HG03460 (cell line): ENCODE measurements around the gene MRPS23.

Source experiments
- ATAC-seq: cut with Tn5 transposase; IDR thresholded peaks from one replicate; pipeline ENCODE4 v1.9.1; 2021; ENCODE audit not compliant: unreplicated experiment

MRPS23 gene

GRCh38 chr17:57849874-57850754 lies at the start of gene MRPS23:
Gene MRPS23 (minus strand): TSS chr17:57850044. CDS start chr17:57850010, 34 bp downstream.
- ATAC-seq = peak; percentile 87

- no peak for ATAC-seq
Measured at GRCh38 chr17:57899391-57899790, 49.5 kb upstream of the MRPS23 start.

GRCh38 chr17:57898487-57899311 lies 48.9 kb upstream of the MRPS23 start:
- no peak for ATAC-seq

GRCh38 chr17:57895382-57896060 lies 45.7 kb upstream of the MRPS23 start:
- ATAC-seq = no peak

- ATAC-seq = no peak
Measured at GRCh38 chr17:57894848-57895247, 45.0 kb upstream of the MRPS23 start.

GRCh38 chr17:57892820-57893595 lies 43.2 kb upstream of the MRPS23 start:
- no peak for ATAC-seq

- no peak for ATAC-seq
Measured at GRCh38 chr17:57892146-57892819, 42.4 kb upstream of the MRPS23 start.

GRCh38 chr17:57890857-57891232 lies 41.0 kb upstream of the MRPS23 start:
- no peak for ATAC-seq

GRCh38 chr17:57889892-57890856 lies 40.3 kb upstream of the MRPS23 start:
- ATAC-seq = no peak

GRCh38 chr17:57889252-57889651 lies 39.4 kb upstream of the MRPS23 start:
- no peak for ATAC-seq

- ATAC-seq = no peak
Measured at GRCh38 chr17:57888311-57889216, 38.7 kb upstream of the MRPS23 start.

- no peak for ATAC-seq
Measured at GRCh38 chr17:57887161-57887560, 37.3 kb upstream of the MRPS23 start.

- no peak for ATAC-seq
Measured at GRCh38 chr17:57886020-57886419, 36.2 kb upstream of the MRPS23 start.

GRCh38 chr17:57885148-57885915 lies 35.5 kb upstream of the MRPS23 start:
- ATAC-seq = no peak

GRCh38 chr17:57881783-57882351 lies 32.0 kb upstream of the MRPS23 start:
- no peak for ATAC-seq

- no peak for ATAC-seq
Measured at GRCh38 chr17:57881143-57881542, 31.3 kb upstream of the MRPS23 start.

- ATAC-seq = no peak
Measured at GRCh38 chr17:57880086-57880456, 30.2 kb upstream of the MRPS23 start.
